Large intestine (tissue), 3 donors: ENCODE data around the gene NR4A3. TPM values are rescaled to one million over a fixed set of nuclear protein-coding genes. Genes with fewer than 3 reads are reported as not detected.
A peak's percentile ranks its signal among the peaks of the same experiment; 100 is the strongest.

Source experiments
- DNase-seq, 2 donors: peaks; one replicate each; pipeline versions ENCODE4 v3.0.0 to v3.0.0-alpha.2; 2013
- H3K27ac ChIP-seq: one replicate; pipeline ENCODE4 v1.5.1; 2013; ENCODE audit warnings: low read length
- H3K27me3 ChIP-seq: 2 replicates; pipeline ENCODE4 v1.6.1; 2013; ENCODE audit warnings: low read length; ENCODE audit not compliant: control insufficient read depth, insufficient read depth
- H3K36me3 ChIP-seq: 2 replicates; pipeline ENCODE4 v1.6.1; 2013; ENCODE audit warnings: low read length; ENCODE audit not compliant: control insufficient read depth, insufficient read depth
- H3K4me1 ChIP-seq: one replicate; pipeline ENCODE4 v1.6.1; 2013; ENCODE audit warnings: low read length; ENCODE audit not compliant: control insufficient read depth, insufficient read depth
- H3K4me3 ChIP-seq: one replicate; pipeline ENCODE4 v1.5.1; 2013; ENCODE audit warnings: low read length
- H3K9me3 ChIP-seq: one replicate; pipeline ENCODE4 v1.6.1; 2013; ENCODE audit warnings: mild to moderate bottlenecking, low read depth, low read length, moderate library complexity; ENCODE audit not compliant: control insufficient read depth
- WGBS: methylation state at CpG from one replicate; pipeline ENCODE4 v1.1.5; 2013; ENCODE audit warnings: low lambda C conversion rate; ENCODE audit not compliant: insufficient coverage; 5-methylcytosine and 5-hydroxymethylcytosine counted together
- polyA plus RNA-seq: library from polyadenylated mRNA; unstranded; fragments of 120-200 nt; gene quantifications from one replicate; pipeline ENCODE4 v1.2.1, GENCODE V29; 2013

The NR4A3 gene
- polyA plus RNA-seq, 1 donor, result 1.4 TPM

DNA sequence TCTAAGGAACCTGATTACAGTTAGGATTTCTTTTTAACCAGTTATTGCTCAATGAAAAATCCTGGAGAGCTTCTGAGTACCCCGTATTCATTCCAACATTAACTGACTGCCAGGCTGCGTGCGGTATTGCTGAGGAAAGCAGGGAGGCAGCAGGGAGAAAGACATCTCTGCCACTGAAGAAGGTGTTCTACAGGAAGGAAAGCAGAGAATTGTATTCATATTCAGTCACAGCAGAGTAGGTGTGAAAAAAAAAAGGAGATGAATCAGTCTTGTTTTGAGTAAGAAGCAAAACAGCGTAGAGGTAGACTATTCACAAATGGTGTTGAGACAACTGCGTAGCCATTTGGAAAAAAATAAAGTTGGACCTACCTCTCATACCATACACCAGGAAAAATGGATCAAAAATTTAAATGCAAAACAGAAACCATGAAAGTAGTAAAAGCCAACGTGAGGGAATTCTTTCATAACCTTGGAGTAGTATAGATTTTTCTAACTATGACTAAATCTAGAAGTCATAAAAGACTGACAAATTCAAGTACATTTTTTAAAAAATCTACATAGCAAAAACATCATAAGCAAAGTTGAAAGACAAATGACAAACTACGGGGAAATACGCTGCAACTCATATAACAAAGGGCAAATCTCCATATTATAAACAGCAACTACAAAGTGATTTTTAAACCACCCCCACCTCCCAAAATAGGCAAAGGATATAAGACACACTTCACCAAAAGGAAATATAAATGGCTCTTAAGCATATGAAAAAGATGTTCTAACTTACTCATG is 9.9 kb upstream of the NR4A3 start:
- DNase-seq, result no peak
- Histone ChIP-seq H3K9me3 (no peaks in the 10 kb centered on the region), H3K36me3 (no peaks in the 10 kb centered on the region), H3K4me3 (no peak overlapping the region), H3K27me3 (no peaks in the 10 kb centered on the region), H3K27ac (no peak overlapping the region), H3K4me1 (no peaks in the 10 kb centered on the region)
- WGBS, result 100% methylated on average over 3 of the region's 8 CpGs

DNA sequence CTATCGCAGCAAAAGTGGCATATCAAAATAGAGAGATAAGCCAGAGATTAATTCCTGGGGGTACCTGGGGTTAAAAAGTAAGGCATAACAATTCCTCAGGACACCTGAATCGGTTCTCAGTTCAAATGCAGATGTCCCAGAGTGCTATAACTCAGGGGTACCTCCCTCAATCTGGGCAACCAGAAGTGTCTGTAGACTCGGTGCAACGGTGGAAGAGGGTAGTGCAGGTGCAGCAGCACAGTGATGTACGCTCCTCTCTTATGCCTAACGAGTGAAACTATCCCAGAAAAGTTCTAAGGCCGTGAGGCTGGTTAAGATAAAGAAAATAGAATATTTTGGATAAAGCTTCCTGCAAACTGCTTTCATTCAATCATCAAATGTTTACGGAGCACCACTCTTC is 7.9 kb upstream of the NR4A3 start:
- no peak for DNase-seq
- H3K4me3 ChIP-seq, result no peak overlapping the region
- H3K27ac ChIP-seq, result no peak overlapping the region
- no peaks in the 10 kb centered on the region for H3K4me1 ChIP-seq
- H3K27me3 ChIP-seq, result no peaks in the 10 kb centered on the region
- WGBS, result 100% methylated on average over 1 of the region's 8 CpGs
- H3K9me3 ChIP-seq, result no peaks in the 10 kb centered on the region
- no peaks in the 10 kb centered on the region for H3K36me3 ChIP-seq

DNA sequence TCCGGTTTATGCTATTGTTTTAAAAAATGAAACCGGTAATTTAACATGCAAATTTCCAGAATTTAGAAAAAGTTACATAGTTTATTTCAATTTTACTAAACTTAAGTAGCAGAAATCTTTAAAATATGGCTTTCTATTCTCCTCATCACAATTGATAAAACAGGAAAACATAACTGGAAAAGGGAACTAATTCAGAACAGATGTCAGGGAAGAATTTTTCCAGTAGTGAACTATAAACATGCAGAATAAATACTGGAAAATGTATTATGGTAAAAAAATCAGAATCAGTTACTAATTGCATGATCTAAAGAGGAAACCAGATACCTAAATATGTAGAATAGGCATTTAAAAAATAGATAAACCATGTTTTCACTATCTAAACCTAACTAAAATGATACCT is 7.3 kb upstream of the NR4A3 start:
- DNase-seq, result no peak
- WGBS, result 80% methylated on average over 2 of the region's 2 CpGs
- no peaks in the 10 kb centered on the region for H3K4me1 ChIP-seq

DNA sequence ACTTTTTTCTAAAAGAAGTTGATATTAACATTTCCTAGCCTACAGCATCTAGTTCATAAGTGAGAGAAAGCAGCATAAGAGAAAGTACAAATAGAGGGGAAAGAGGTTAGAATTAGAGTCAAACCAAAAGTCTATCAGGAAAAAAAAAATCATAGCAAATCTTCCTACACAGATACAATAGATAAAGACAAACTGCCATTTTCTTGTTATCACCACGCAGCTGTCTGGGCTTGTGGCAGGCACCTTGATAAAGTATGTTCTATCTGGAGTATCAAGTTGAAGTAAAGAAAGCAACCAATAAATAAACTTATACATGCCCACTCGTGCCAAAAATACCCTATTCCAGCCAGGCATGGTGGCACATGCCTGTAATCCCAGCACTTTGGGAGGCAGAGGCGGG is 5.3 kb upstream of the NR4A3 start:
- no peak for DNase-seq
- no peaks in the 10 kb centered on the region for H3K36me3 ChIP-seq
- no peaks in the 10 kb centered on the region for H3K9me3 ChIP-seq
- peaks cover 2% of the 10 kb centered on the region for H3K27me3 ChIP-seq
- H3K27ac ChIP-seq, result no peak overlapping the region
- no peak overlapping the region for H3K4me3 ChIP-seq
- WGBS, result no CpG with 5 or more reads among the region's 3 CpGs
- H3K4me1 ChIP-seq, result peaks cover 8% of the 10 kb centered on the region

More for the DNA sequence above, 7.3 kb upstream of the NR4A3 start:
- H3K4me3 ChIP-seq, result no peak overlapping the region
- H3K27ac ChIP-seq, result no peak overlapping the region
- H3K27me3 ChIP-seq, result no peaks in the 10 kb centered on the region
- H3K36me3 ChIP-seq, result no peaks in the 10 kb centered on the region
- no peaks in the 10 kb centered on the region for H3K9me3 ChIP-seq

DNA sequence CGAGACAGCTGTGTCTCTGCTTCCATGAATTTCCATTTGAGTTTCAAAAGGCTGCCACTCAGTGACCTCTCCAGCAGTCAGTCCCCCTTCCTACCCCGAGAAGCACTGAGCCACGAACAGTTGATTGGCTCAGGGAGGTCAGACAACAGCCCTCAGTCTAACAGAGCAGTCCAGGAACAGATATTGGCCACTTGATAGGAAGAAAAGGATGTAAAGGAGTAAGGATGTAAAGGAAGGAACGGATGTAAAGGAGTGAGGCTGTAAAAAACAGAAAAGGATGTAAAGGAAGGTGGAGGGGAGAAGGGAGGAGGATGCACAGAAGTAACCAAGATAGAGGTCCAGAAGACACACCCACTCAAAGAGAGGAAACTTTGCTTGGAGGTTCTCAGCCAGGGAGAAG is 3.2 kb upstream of the NR4A3 start:
- H3K27me3 ChIP-seq, result peaks cover 20% of the 10 kb centered on the region
- no peak overlapping the region for H3K27ac ChIP-seq
- no peaks in the 10 kb centered on the region for H3K36me3 ChIP-seq
- DNase-seq, result no peak
- no peak overlapping the region for H3K4me3 ChIP-seq
- H3K4me1 ChIP-seq, result peaks cover 23% of the 10 kb centered on the region
- WGBS, result 43% methylated on average over 3 of the region's 4 CpGs
- H3K9me3 ChIP-seq, result peaks cover 2% of the 10 kb centered on the region

DNA sequence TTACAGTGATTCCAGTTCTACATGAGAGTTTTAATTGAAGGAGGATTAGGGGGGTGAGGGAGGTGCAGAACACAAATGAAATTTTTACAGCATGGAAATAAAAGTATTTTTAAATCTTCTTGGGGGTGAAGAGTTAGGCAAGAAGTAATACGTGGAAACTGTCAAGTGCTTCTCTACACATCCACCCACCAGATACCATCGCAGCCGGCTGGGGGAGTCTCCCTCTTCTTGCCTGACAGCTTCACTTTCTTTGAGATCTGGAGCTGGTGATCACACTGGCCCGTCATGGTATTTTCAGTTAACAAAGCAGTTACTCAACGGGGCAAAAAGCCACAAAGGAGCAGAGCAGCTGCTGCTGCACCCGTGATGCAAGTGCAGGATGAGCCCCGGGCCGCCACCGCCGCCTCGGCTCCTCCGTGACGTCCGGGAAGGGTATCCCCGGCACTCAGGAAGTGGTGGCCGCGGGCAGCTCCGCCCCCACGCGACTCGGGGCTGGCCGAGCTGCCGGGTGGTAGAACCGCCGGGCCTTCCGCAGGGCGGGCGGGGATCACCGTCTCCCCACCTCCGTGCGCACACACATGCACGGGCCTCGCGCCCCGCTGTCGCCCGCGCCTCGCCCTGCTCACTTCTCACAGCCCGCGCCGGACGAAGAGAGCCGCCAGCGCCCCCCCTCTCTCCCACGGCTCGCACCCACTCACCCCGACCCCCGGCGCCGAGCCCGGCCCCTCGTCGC is 2.4 kb upstream of the NR4A3 start:
- Histone ChIP-seq H3K4me3 (peak overlapping the region; percentile 61), H3K4me1 (peaks cover 30% of the 10 kb centered on the region), H3K27me3 (peaks cover 27% of the 10 kb centered on the region), H3K27ac (peak overlapping the region; percentile 40), H3K9me3 (peaks cover 2% of the 10 kb centered on the region), H3K36me3 (no peaks in the 10 kb centered on the region)
- no CpG with 5 or more reads among the region's 54 CpGs for WGBS
- DNase-seq, result peak; percentile 84 to 91

DNA sequence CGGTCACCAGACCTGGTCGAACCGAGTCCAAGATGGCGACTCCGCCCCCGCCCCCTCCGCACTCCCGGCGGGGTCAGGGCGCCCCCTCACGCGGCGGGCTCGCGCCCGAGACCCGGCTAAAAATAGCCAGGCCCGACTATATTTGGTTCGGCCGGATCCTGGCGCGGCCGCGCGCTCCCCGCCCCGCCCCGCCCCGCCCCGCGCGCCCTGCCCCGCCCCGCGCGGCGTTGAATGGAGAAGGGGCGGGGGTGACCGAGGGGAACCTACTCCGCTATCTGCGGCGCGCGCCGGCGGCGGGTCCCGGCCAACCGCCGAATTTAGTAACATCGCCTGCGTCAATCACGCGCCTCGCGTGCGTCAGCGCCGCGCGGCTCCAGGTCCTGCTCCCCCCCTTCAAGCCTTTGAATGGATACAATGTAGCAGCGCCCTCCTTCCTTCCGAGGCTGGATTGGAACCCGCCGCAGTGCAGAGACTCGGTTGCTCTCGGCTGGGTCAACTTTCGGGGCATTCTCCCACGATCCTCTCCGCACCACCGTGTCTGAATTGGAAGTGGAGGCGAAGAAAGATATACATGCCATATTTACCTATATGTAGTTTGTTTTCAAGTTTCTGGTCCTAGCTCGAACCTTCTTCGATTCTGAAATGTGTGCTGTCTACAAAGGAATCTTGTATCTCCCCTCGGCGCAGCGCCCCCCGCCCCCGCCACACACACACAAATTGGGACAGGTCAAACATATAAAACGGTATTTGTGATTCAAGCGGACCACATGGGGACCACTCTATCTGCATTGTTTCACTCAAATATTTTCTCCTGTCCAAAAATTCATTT is 1.6 kb upstream of the NR4A3 start:
- peak; percentile 85 to 88 for DNase-seq
- H3K36me3 ChIP-seq, result no peaks in the 10 kb centered on the region
- peak overlapping the region; percentile 61 for H3K4me3 ChIP-seq
- H3K4me1 ChIP-seq, result peaks cover 38% of the 10 kb centered on the region
- peaks cover 35% of the 10 kb centered on the region for H3K27me3 ChIP-seq
- H3K27ac ChIP-seq, result peak overlapping the region; percentile 54
- H3K9me3 ChIP-seq, result peaks cover 9% of the 10 kb centered on the region
- WGBS, result no CpG with 5 or more reads among the region's 81 CpGs

DNA sequence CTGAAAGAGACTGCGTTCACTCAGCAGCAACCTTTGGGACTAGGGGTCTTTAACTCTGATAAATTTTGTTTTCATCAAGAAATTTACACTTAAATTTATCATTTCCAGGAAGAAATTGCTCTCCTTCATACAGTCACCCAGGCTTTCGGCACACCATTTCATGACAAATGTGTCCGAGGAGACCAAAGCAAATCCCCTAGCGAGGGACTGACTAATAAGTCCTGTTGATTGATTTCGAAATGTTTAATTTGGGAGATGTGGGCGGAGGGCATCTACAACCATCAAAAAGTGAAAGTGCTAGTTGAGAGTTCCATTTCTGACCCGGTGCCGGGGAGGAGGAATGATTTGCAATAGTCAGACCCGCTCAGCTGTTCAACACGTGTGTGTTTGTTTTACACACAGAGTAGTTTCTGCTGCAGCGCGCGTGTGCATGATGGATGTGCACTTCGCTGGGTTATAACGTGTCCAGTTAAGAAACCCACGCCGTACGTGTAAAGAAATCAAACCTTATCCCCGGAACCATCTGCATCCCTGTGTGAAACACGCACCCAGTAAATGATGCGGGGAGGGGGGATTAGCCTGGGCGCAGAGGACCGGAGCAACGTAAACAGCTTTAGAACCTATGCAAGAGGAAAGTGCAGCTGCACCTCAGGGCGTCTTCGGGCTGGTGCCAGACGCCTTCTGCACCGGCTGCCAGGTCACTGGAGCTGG is 845 bp upstream of the NR4A3 start:
- Histone ChIP-seq H3K4me3 (peak overlapping the region; percentile 61), H3K9me3 (peaks cover 11% of the 10 kb centered on the region), H3K27ac (peak overlapping the region; percentile 54), H3K27me3 (peaks cover 43% of the 10 kb centered on the region), H3K36me3 (no peaks in the 10 kb centered on the region), H3K4me1 (peaks cover 42% of the 10 kb centered on the region)
- WGBS, result 0% methylated on average over 1 of the region's 28 CpGs
- peak; percentile 64 to 79 for DNase-seq

DNA sequence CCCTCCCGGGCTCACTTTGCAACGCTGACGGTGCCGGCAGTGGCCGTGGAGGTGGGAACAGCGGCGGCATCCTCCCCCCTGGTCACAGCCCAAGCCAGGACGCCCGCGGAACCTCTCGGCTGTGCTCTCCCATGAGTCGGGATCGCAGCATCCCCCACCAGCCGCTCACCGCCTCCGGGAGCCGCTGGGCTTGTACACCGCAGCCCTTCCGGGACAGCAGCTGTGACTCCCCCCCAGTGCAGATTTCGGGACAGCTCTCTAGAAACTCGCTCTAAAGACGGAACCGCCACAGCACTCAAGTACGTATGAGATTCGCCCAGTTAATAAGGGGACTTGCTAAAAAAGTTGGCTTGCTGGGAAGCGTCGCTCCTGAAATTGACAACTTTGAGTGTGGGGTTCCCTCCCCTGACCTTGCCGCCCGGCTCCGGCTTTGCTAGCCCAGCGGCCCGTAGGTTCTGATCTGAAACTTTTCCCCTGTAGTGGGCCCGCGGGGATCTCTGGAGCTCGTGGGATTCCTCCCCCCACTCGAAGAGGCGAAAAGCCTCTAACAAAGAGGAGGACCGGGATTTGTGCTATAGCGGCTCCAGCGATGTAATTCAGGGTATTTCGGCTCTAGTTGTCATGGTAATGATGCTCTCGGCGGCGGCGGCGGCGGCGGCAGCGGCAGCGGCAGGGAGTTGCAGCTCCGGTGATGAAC is 572 bp downstream of the NR4A3 start:
- DNase-seq, result no peak
- H3K27ac ChIP-seq, result peak overlapping the region; percentile 54
- H3K27me3 ChIP-seq, result peaks cover 56% of the 10 kb centered on the region
- peaks cover 11% of the 10 kb centered on the region for H3K9me3 ChIP-seq
- no peaks in the 10 kb centered on the region for H3K36me3 ChIP-seq
- H3K4me1 ChIP-seq, result peaks cover 42% of the 10 kb centered on the region
- H3K4me3 ChIP-seq, result peak overlapping the region; percentile 61
- WGBS, result no CpG with 5 or more reads among the region's 51 CpGs
